HTR-8/SVneo (cell line): ENCODE data around the gene TCHP.

ENCODE experiments used
- DNase-seq: peaks from one replicate; pipeline ENCODE4 v3.0.0; 2011; ENCODE audit warnings: low spot score, mixed read lengths; ENCODE audit not compliant: insufficient read length
- FAIRE-seq: peaks from 2 replicates; lab custom pipeline; 2011; peaks lifted over from hg19 to GRCh38; lab: Jason Lieb, UNC

Gene TCHP

DNA sequence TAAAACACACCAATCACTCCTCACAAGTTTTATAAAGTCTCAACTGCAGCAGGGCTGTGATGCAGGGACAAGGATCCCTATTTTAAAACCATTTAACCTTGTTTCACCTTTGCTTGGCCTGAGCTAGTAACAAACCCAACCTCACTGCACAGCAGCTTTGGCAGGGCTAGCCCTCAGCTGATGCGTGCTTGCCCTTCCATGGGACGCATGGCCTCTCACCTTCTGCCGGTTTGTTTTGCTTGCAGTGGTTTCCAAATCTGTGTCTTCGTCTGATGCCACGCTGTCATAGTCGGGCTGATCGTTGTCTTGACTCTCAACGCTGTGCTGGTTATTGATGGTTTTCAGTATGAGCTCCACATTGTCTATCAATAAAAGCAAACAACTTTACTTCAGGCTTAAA is 52.8 kb downstream of the TCHP start:
- FAIRE-seq, result no peak
- no peak for DNase-seq

DNA sequence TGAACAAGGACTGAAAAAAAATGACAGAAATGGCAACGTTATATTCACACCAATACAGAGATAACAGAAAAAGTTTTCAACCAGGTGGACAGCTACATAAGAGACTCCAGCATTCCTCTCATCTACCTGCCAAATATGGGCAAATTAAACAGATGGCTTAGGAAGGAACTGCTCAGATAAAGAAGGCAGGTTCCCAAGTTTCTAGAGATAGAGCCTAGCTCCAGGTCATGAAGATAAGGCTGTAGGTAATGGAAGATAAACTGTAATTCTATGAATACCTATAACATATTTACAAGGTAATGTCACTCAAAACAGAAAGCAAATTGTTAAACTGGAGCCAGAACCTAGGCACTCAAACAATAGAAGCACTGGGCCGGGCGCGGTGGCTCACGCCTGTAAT is 53.6 kb downstream of the TCHP start:
- DNase-seq (no peak), FAIRE-seq (no peak)

GRCh38 chr12:109958374-109958773 is 58.3 kb downstream of the TCHP start:
- no peak for FAIRE-seq
- no peak for DNase-seq

GRCh38 chr12:109959411-109960093 is 59.5 kb downstream of the TCHP start:
- DNase-seq (no peak), FAIRE-seq (no peak)

DNA sequence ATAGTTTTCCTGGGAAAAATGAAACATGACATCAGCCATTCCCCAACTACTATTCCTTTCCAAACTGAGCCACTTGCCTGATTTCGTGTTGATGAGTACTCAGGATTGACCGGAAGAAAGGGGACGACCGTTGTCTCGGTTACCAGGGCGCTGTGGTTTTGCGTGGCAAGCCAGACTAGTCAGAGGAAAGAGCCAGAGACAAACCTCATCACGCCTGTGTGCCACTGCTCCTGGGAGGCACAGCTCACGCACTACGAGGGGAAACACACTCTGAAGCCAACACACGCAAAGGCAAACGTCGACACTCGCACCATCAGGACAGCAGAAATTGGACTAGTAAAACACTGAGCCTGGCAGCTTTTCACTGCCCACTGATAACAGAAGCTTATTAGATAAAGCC is 61.1 kb downstream of the TCHP start:
- no peak for FAIRE-seq

DNA sequence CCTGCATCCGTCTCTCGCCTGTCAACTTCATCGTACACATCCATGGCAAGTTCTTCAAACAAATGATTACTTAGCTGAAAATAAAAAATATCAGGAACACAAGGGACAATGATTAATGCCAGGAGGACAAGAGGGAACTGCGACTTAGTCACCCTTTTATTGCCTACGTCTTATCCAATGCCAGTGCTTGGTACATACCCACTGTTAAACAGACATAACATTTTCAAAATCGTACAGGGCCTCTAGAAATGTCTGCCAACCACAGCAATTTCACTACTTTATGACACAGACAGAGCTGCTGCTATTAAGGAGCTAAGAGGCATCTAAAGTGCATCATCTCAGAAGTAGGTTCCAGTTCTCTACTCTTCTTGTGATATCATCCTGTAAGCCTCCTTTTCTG is 61.5 kb downstream of the TCHP start:
- FAIRE-seq (no peak), DNase-seq (no peak)

More for the DNA sequence above, 61.1 kb downstream of the TCHP start:
- no peak for DNase-seq

DNA sequence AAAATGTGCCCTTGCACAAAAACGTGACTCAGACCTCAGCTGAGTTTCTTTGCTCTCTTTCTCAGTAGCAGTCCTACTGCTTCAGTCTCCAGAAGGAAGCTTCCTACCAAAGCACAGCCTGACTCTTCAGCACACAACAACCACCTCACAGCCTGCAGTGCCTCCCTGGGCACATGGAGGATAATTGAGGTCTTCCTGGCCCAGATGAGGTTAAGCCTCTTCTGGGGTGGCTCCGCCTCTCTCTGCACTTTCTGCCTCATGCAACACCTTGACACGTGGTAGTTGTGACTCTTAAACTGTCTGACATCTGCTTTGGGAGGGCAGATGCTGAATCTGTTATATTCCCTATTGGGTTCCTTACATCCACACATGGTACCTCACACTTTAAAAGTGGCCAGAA is 62.3 kb downstream of the TCHP start:
- DNase-seq, result no peak
- no peak for FAIRE-seq

DNA sequence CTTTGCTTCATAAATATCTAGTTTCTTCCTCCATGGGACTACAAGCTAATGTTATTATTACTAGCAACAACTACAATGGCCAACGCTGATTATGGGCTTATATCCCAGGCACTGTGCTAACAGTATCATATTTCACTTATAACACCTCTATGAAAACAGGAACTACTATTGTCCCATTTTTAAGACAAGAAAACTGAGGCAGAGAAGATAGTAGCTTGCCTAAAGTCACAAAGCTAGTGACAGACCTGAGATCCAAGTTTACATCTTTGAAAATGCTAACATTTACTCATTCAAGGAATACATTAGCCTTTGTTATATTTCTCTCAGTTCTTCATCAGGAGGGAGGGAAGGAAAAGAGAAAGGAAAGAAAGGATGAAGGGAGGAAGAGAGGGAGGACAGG is 63.3 kb downstream of the TCHP start:
- DNase-seq (no peak), FAIRE-seq (no peak)

GRCh38 chr12:109963743-109964429 is 63.8 kb downstream of the TCHP start:
- DNase-seq, result no peak
- no peak for FAIRE-seq

DNA sequence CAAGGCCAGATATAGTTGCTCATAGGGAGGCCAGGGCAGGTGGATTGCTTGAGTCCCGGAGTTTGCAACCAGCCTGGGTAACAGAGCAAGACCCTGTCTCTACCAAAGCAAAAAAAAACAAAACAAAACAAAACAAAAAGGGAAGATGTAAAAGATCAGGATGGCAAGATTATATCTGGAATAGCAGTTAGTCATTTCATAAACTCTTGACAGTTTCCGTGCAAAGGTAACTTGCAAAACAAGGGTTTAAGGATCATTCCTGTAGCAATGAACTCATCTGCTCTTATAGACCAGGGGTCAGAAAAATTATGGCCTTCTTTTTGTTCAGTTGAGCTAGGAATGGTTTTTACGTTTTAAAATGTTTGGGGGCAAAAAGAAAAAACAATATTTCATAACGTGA is 66.5 kb downstream of the TCHP start:
- FAIRE-seq, result no peak

DNA sequence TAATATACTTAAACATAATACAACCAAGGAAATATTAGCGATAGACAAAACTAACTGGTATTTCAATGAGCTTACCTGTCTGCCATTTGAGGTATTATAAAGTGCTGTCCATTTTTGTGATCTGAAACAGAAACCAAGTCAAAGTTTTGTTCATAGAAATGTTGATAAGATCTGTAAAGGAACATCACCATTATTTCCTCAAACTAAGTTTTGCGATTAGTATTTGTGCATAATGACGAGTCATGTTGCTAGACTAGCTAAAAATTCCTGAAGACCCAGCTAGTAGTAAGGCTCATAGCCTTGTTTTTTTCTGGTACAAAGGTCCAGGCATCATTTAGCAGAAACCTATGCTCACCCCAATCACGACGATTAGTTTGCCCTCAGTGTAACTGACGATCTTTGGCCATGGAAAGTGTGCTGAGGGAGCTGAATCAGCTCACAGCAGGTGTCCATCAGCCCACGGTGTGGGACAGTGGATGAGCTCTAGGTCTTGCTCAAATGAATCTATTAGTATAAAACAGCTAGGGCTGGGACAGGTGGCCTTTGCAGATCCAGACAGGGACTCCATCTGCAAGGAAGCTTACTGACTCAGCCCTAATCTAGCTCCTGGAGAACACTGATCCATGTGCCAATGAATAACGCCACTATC is 67.4 kb downstream of the TCHP start:
- DNase-seq (no peak), FAIRE-seq (no peak)

More for the DNA sequence above, 66.5 kb downstream of the TCHP start:
- no peak for DNase-seq
